Adipocyte (in vitro differentiated cells): ENCODE measurements around the gene STAM2.

Experiments
- DNase-seq: peaks from one replicate; pipeline ENCODE4 v3.0.0-alpha.2; 2015; ENCODE audit warnings: low read depth
- H3K27me3 ChIP-seq: replicated peaks from 2 replicates; pipeline ENCODE4 v1.7.0; 2013; ENCODE audit warnings: mild to moderate bottlenecking, low read length, moderate library complexity; ENCODE audit not compliant: control insufficient read depth, insufficient read depth
- H3K36me3 ChIP-seq: 2 replicates; pipeline ENCODE4 v1.7.0; 2013; ENCODE audit warnings: low read length, mild to moderate bottlenecking, moderate library complexity; ENCODE audit not compliant: control insufficient read depth, insufficient read depth, severe bottlenecking
- H3K4me1 ChIP-seq: 2 replicates; pipeline ENCODE4 v1.7.0; 2013; ENCODE audit warnings: mild to moderate bottlenecking, low read length, moderate library complexity; ENCODE audit not compliant: control insufficient read depth, insufficient read depth
- H3K4me3 ChIP-seq: 2 replicates; pipeline ENCODE4 v1.7.0; 2013; ENCODE audit warnings: mild to moderate bottlenecking, low read length, moderate library complexity
- H3K9ac ChIP-seq: 2 replicates; pipeline ENCODE4 v1.7.0; 2013; ENCODE audit warnings: mild to moderate bottlenecking, low read length, moderate library complexity
- H3K9me3 ChIP-seq: 2 replicates; pipeline ENCODE4 v1.7.0; 2013; ENCODE audit warnings: mild to moderate bottlenecking, low read length, moderate library complexity; ENCODE audit not compliant: control insufficient read depth

STAM2 gene

GRCh38 chr2:152088006-152088405 is 87.6 kb downstream of the STAM2 start:
- H3K4me1 ChIP-seq = peaks cover 5% of the 10 kb centered on the region
- no peak overlapping the region for H3K4me3 ChIP-seq
- no peak overlapping the region for H3K9ac ChIP-seq
- no peaks in the 10 kb centered on the region for H3K36me3 ChIP-seq
- H3K9me3 ChIP-seq = no peaks in the 10 kb centered on the region
- no peak for DNase-seq
- H3K27me3 ChIP-seq = no peaks in the 10 kb centered on the region

GRCh38 chr2:152086231-152086630 is 89.3 kb downstream of the STAM2 start:
- peaks cover 7% of the 10 kb centered on the region for H3K4me1 ChIP-seq
- H3K4me3 ChIP-seq = no peak overlapping the region
- no peaks in the 10 kb centered on the region for H3K27me3 ChIP-seq
- H3K9me3 ChIP-seq = no peaks in the 10 kb centered on the region
- H3K36me3 ChIP-seq = no peaks in the 10 kb centered on the region
- H3K9ac ChIP-seq = no peak overlapping the region
- DNase-seq = no peak

- peaks cover 7% of the 10 kb centered on the region for H3K4me1 ChIP-seq
- H3K27me3 ChIP-seq = no peaks in the 10 kb centered on the region
- no peak for DNase-seq
These were observed 91.5 kb downstream of the STAM2 start for GRCh38 chr2:152084076-152084475.

GRCh38 chr2:152083202-152083875 is 92.2 kb downstream of the STAM2 start:
- no peaks in the 10 kb centered on the region for H3K9me3 ChIP-seq
- H3K4me1 ChIP-seq = peaks cover 7% of the 10 kb centered on the region
- H3K27me3 ChIP-seq = no peaks in the 10 kb centered on the region
- DNase-seq = no peak
- H3K36me3 ChIP-seq = no peaks in the 10 kb centered on the region
- no peak overlapping the region for H3K4me3 ChIP-seq
- no peak overlapping the region for H3K9ac ChIP-seq

More at GRCh38 chr2:152084076-152084475, 91.5 kb downstream of the STAM2 start:
- Histone ChIP-seq H3K36me3 (no peaks in the 10 kb centered on the region), H3K9ac (no peak overlapping the region), H3K4me3 (no peak overlapping the region), H3K9me3 (no peaks in the 10 kb centered on the region)

- Histone ChIP-seq H3K4me1 (peaks cover 7% of the 10 kb centered on the region), H3K27me3 (no peaks in the 10 kb centered on the region), H3K36me3 (no peaks in the 10 kb centered on the region), H3K4me3 (no peak overlapping the region), H3K9me3 (no peaks in the 10 kb centered on the region), H3K9ac (no peak overlapping the region)
- DNase-seq = no peak
These were observed 96.9 kb downstream of the STAM2 start for GRCh38 chr2:152078662-152079061.

GRCh38 chr2:152078023-152078422 is 97.5 kb downstream of the STAM2 start:
- H3K9me3 ChIP-seq = no peaks in the 10 kb centered on the region
- DNase-seq = no peak
- no peaks in the 10 kb centered on the region for H3K36me3 ChIP-seq
- peaks cover 2% of the 10 kb centered on the region for H3K4me1 ChIP-seq
- no peak overlapping the region for H3K9ac ChIP-seq
- no peaks in the 10 kb centered on the region for H3K27me3 ChIP-seq
- no peak overlapping the region for H3K4me3 ChIP-seq

- Histone ChIP-seq H3K27me3 (no peaks in the 10 kb centered on the region), H3K36me3 (no peaks in the 10 kb centered on the region), H3K4me3 (no peak overlapping the region), H3K9ac (no peak overlapping the region), H3K9me3 (no peaks in the 10 kb centered on the region), H3K4me1 (no peaks in the 10 kb centered on the region)
- no peak for DNase-seq
These were observed 100.0 kb downstream of the STAM2 start for GRCh38 chr2:152075461-152076050.

- Histone ChIP-seq H3K36me3 (no peaks in the 10 kb centered on the region), H3K9ac (no peak overlapping the region), H3K27me3 (peaks cover 6% of the 10 kb centered on the region), H3K4me3 (no peak overlapping the region), H3K9me3 (no peaks in the 10 kb centered on the region), H3K4me1 (peaks cover 5% of the 10 kb centered on the region)
- DNase-seq = peak; percentile 28
These were observed 103.6 kb downstream of the STAM2 start for GRCh38 chr2:152072011-152072410.

- H3K36me3 ChIP-seq = no peaks in the 10 kb centered on the region
These were observed 104.0 kb downstream of the STAM2 start for GRCh38 chr2:152071518-152071917.

GRCh38 chr2:152071092-152071491 is 104.5 kb downstream of the STAM2 start:
- no peak overlapping the region for H3K4me3 ChIP-seq
- no peak for DNase-seq
- no peak overlapping the region for H3K9ac ChIP-seq
- H3K9me3 ChIP-seq = no peaks in the 10 kb centered on the region
- peaks cover 6% of the 10 kb centered on the region for H3K27me3 ChIP-seq
- H3K36me3 ChIP-seq = no peaks in the 10 kb centered on the region
- peaks cover 5% of the 10 kb centered on the region for H3K4me1 ChIP-seq

More at GRCh38 chr2:152071518-152071917, 104.0 kb downstream of the STAM2 start:
- no peaks in the 10 kb centered on the region for H3K9me3 ChIP-seq
- H3K9ac ChIP-seq = no peak overlapping the region
- peaks cover 5% of the 10 kb centered on the region for H3K4me1 ChIP-seq
- no peak overlapping the region for H3K4me3 ChIP-seq
- peaks cover 6% of the 10 kb centered on the region for H3K27me3 ChIP-seq
- DNase-seq = no peak

GRCh38 chr2:152068226-152068625 is 107.3 kb downstream of the STAM2 start:
- H3K9me3 ChIP-seq = no peaks in the 10 kb centered on the region
- H3K9ac ChIP-seq = no peak overlapping the region
- no peaks in the 10 kb centered on the region for H3K36me3 ChIP-seq
- DNase-seq = no peak
- peaks cover 16% of the 10 kb centered on the region for H3K4me1 ChIP-seq
- peaks cover 6% of the 10 kb centered on the region for H3K27me3 ChIP-seq
- no peak overlapping the region for H3K4me3 ChIP-seq
